MCF 10A (cell line): ENCODE measurements around the gene ZNF497. TPM values are rescaled to one million over a fixed set of nuclear protein-coding genes. Genes with fewer than 3 reads are reported as not detected.
A peak's percentile ranks its signal among the peaks of the same experiment; 100 is the strongest.

Experiments used
- BruUV-seq: library from RNA; stranded (reverse); fragments of 400-500 nt; replicated peaks from 2 replicates; lab custom pipeline; 2021; lab: Mats Ljungman, UMichigan
- CTCF ChIA-PET: fragments of 300-600 bp; sonication (Branson Sonifier 250); formaldehyde crosslinking; extraction: SDS; loops from one replicate; lab custom pipeline; 2021; ENCODE audit warnings: antibody characterized with exemption, inconsistent platforms; lab: Yijun Ruan, JAX
- POLR2A ChIA-PET: fragments of 300-600, 350-650 bp; sonication (Branson Sonifier 250); formaldehyde crosslinking; extraction: SDS; loops from one replicate; lab custom pipeline; 2020; ENCODE audit warnings: antibody characterized with exemption, inconsistent platforms; lab: Yijun Ruan, JAX
- DNase-seq: peaks from one replicate; pipeline ENCODE4 v3.0.0-alpha.2; 2018; ENCODE audit not compliant: unreplicated experiment
- H3K27ac Mint-ChIP-seq: one replicate; pipeline ENCODE4 v1.8.0; 2022; ENCODE audit warnings: mild to moderate bottlenecking, low read depth, mixed read lengths; ENCODE audit not compliant: unreplicated experiment
- H3K27me3 Mint-ChIP-seq: one replicate; pipeline ENCODE4 v1.8.0; 2022; ENCODE audit warnings: mixed read lengths; ENCODE audit not compliant: insufficient read depth, unreplicated experiment
- H3K36me3 Mint-ChIP-seq: one replicate; pipeline ENCODE4 v1.8.0; 2022; ENCODE audit warnings: mild to moderate bottlenecking, moderate library complexity, mixed read lengths; ENCODE audit not compliant: insufficient read depth, unreplicated experiment
- H3K4me1 Mint-ChIP-seq: one replicate; pipeline ENCODE4 v1.8.0; 2022; ENCODE audit warnings: mixed read lengths; ENCODE audit not compliant: insufficient read depth, unreplicated experiment
- H3K4me3 Mint-ChIP-seq: one replicate; pipeline ENCODE4 v1.8.0; 2022; ENCODE audit warnings: mild to moderate bottlenecking, moderate library complexity, mixed read lengths; ENCODE audit not compliant: unreplicated experiment
- H3K9me3 Mint-ChIP-seq: one replicate; pipeline ENCODE4 v1.8.0; 2022; ENCODE audit warnings: mixed read lengths; ENCODE audit not compliant: unreplicated experiment
- CTCF ChIP-seq: fragments of 200-600 bp; IDR thresholded peaks from one replicate; pipeline ENCODE4 v1.8.0; 2022; ENCODE audit warnings: antibody characterized with exemption, mild to moderate bottlenecking; ENCODE audit not compliant: unreplicated experiment
- intact Hi-C: fragments of 100-400 bp; cut with micrococcal nuclease; formaldehyde crosslinking; loops from 2 replicates; pipeline ENCODE4 v1.14.1; 2022
- total RNA-seq: library from RNA; stranded (reverse); gene quantifications from 2 replicates; pipeline ENCODE4 v1.2.3, GENCODE V29; 2022

Gene ZNF497
- total RNA-seq, 1 experiment from 2014 or later, result 3.2 TPM

DNA sequence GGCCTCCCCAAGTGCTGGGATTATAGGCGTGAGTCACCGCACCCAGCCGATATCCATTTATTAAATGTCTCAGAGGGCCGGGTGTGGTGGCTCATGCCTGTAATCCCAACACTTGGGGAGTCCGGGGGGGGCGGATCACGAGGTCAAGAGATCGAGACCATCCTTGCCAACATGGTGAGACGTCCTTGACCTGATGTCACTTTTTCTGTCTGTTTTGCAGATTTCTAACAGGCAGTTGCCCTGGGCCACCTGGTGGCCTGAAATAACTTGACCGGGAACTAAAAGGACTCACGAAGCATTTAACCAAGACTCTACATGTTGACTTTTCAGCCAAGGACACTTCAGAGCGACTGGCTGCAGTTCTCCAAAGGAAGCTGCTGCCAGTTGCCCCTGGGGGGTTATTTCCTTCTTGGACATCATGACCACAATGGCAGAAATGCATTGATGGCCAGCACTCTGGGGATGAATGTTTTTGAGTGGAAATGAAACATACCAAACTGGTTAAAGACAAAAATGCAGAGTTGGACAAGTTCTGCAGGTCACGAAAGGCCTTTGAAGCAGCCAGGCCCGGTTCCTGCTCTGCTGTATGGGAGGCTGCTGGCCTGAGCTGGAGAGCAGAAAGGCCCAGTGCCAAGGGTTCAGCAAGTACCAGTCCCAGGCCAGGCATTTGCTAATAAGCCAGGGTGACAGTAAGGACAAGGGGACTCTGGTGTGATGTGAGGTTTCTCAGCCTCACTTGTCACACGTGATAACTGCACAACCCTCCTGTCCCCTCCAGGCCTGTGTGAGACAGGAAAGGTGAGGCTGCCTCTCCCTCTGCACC is 10.0 kb upstream of the ZNF497 start:
- Mint-ChIP-seq H3K4me3 (no peak overlapping the region), H3K36me3 (no peaks in the 10 kb centered on the region), H3K9me3 (no peaks in the 10 kb centered on the region), H3K27me3 (no peaks in the 10 kb centered on the region), H3K4me1 (no peaks in the 10 kb centered on the region), H3K27ac (no peak overlapping the region)
- BruUV-seq, result no TSS peak
- ChIA-PET CTCF (interaction anchor here (0.7 to 1.0 kb wide), 3 partner anchors 9 to 1961 kb away, joined by 3 to 4 read pairs (median 4); partner anchors contain the start of gene ZNF497), POLR2A (interaction anchor here (0.7 to 0.9 kb wide), 2 partner anchors 9 to 902 kb away, joined by 5 read pairs; partner anchors contain the start of gene ZNF497)
- intact Hi-C loops, result loop anchor here (5.0 kb wide), 1 partner anchor 965 kb away; no protein-coding TSS in a partner anchor
- no peak for DNase-seq
- peak; percentile 9 for TF ChIP-seq CTCF

- no TSS peak for BruUV-seq
- Mint-ChIP-seq H3K27ac (no peak overlapping the region), H3K27me3 (no peaks in the 10 kb centered on the region), H3K36me3 (no peaks in the 10 kb centered on the region), H3K9me3 (no peaks in the 10 kb centered on the region), H3K4me1 (no peaks in the 10 kb centered on the region), H3K4me3 (no peak overlapping the region)
- POLR2A ChIA-PET, result interaction anchor here (0.8 kb wide), 1 partner anchor 10 kb away, joined by 3 read pairs; no protein-coding TSS in a partner anchor
- CTCF ChIA-PET, result interaction anchor here (0.7 to 1.5 kb wide), 2 partner anchors 11 to 148 kb away, joined by 3 to 6 read pairs; no protein-coding TSS in a partner anchor
- intact Hi-C loops, result no loop called here
- no peak for DNase-seq
- TF ChIP-seq CTCF, result no peak
These were observed 6.2 kb upstream of the ZNF497 start for GRCh38 chr19:58368561-58369360.

GRCh38 chr19:58367698-58368454 is 5.3 kb upstream of the ZNF497 start:
- no peak for DNase-seq
- no peak for TF ChIP-seq CTCF
- H3K27ac Mint-ChIP-seq, result no peak overlapping the region
- H3K27me3 Mint-ChIP-seq, result no peaks in the 10 kb centered on the region
- H3K4me3 Mint-ChIP-seq, result no peak overlapping the region
- H3K36me3 Mint-ChIP-seq, result peaks cover 2% of the 10 kb centered on the region
- H3K4me1 Mint-ChIP-seq, result no peaks in the 10 kb centered on the region
- no TSS peak for BruUV-seq
- intact Hi-C loops, result no loop called here
- POLR2A ChIA-PET, result no interaction called here
- CTCF ChIA-PET, result no interaction called here
- H3K9me3 Mint-ChIP-seq, result no peaks in the 10 kb centered on the region
